H1 (cell line): Measurements from ENCODE around the gene OSM. TPM values are rescaled to one million over a fixed set of nuclear protein-coding genes. Genes with fewer than 3 reads are reported as not detected.

Experiments
- EZH2 ChIP-seq: fragments of 200-600 bp; sonication (generic); IDR thresholded peaks from 2 replicates; pipeline ENCODE4 v1.7.1; 2012; ENCODE audit warnings: low read depth, mild to moderate bottlenecking, moderate library complexity, low read length, inconsistent platforms; ENCODE audit not compliant: severe bottlenecking
- POLR2A ChIP-seq, 2 experiments: IDR thresholded peaks; 1 replicate in 1 of 2; 2 replicates in 1 of 2; pipeline ENCODE4 v1.6.1; 2011; ENCODE audit warnings: low read depth in 2 of 2, low read length in 2 of 2, mild to moderate bottlenecking in 2 of 2; ENCODE audit errors: control extremely low read depth in 1 of 2
- POU5F1 ChIP-seq: IDR thresholded peaks from 2 replicates; pipeline ENCODE4 v1.6.1; 2011; ENCODE audit warnings: low read depth, mild to moderate bottlenecking, low read length, moderate library complexity
- RAD21 ChIP-seq, 2 experiments: IDR thresholded peaks in 1 of 2; conservative IDR thresholded peaks in 1 of 2; 2 replicates each; pipeline ENCODE4 v1.6.1; 2011; ENCODE audit warnings: low read depth in 2 of 2, low read length in 2 of 2, improper control_type of control experiment in 1 of 2, inconsistent platforms in 1 of 2, mild to moderate bottlenecking in 1 of 2, moderate library complexity in 1 of 2
- USF2 ChIP-seq: IDR thresholded peaks from 2 replicates; pipeline ENCODE4 v1.6.1; 2011; ENCODE audit warnings: low read length, improper control_type of control experiment
- polyA plus RNA-seq, 7 experiments: library from polyadenylated mRNA; depleted of rRNA in 3 of 7; stranded (reverse) in 5 of 7; unstranded in 2 of 7; fragments of >200 nt in 5 of 7; fragments of 200-250 nt in 2 of 7; gene quantifications; 1 replicate in 5 of 7; 2 replicates in 1 of 7; 4 replicates in 1 of 7; pipeline versions ENCODE4 v1.2.1 to v1.2.3, GENCODE V29; 2011 to 2013; ENCODE audit warnings: missing spikeins in 2 of 7, mixed read lengths in 2 of 7
- total RNA-seq: library from RNA; stranded (reverse); fragmentation: NEBNext Ultra II Directional; extraction: Animal tissue kit (Norgen Biotek cat#: 25700); gene quantifications from 2 replicates; pipeline ENCODE4 v1.2.1, GENCODE V29; 2021

Gene OSM
- total and polyA plus RNA-seq, 2 of the 8 experiments (the other 6 are each of a cell fraction or from before 2014, with no cell fraction given) = not detected

GRCh38 chr22:30313527-30314363, 47.1 kb upstream of the OSM start (continued):
- TF ChIP-seq USF2 (no peak), POU5F1 (no peak), EZH2 (no peak), RAD21 (IDR thresholded peaks at IDR 0.05 in 1 of 2, conservative IDR thresholded peaks at IDR 0.05 in 1 of 2; ENCODE audit: low read depth in 2 of 2, low read length in 2 of 2) (no peak), POLR2A (IDR thresholded peaks at IDR 0.05; ENCODE audit: control extremely low read depth in 1 of 2, low read depth in 2 of 2, low read length in 2 of 2) (no peak)
- TF ChIP-seq, all 59 proteins: peak for 0
